Astrocyte (in vitro differentiated cells and primary cell): ENCODE data around the gene ST6GAL2.

Experiments
- EZH2 ChIP-seq: IDR thresholded peaks from 2 replicates; pipeline ENCODE4 v1.6.1; 2012; ENCODE audit warnings: mild to moderate bottlenecking, low read length, inconsistent platforms; ENCODE audit not compliant: insufficient read depth
- TF ChIP-seq, protein P1 (sequence below): IDR thresholded peaks from 2 replicates; pipeline ENCODE4 v1.5.1; 2011; ENCODE audit warnings: low read depth, mild to moderate bottlenecking, inconsistent platforms, low read length, moderate library complexity; ENCODE audit not compliant: insufficient read depth

GRCh38 chr2:106851087-106851874, 34.7 kb downstream of the ST6GAL2 start:
- TF ChIP-seq, protein P1, sequence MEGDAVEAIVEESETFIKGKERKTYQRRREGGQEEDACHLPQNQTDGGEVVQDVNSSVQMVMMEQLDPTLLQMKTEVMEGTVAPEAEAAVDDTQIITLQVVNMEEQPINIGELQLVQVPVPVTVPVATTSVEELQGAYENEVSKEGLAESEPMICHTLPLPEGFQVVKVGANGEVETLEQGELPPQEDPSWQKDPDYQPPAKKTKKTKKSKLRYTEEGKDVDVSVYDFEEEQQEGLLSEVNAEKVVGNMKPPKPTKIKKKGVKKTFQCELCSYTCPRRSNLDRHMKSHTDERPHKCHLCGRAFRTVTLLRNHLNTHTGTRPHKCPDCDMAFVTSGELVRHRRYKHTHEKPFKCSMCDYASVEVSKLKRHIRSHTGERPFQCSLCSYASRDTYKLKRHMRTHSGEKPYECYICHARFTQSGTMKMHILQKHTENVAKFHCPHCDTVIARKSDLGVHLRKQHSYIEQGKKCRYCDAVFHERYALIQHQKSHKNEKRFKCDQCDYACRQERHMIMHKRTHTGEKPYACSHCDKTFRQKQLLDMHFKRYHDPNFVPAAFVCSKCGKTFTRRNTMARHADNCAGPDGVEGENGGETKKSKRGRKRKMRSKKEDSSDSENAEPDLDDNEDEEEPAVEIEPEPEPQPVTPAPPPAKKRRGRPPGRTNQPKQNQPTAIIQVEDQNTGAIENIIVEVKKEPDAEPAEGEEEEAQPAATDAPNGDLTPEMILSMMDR: no peak
- no peak for TF ChIP-seq EZH2
